HepG2 (cell line): Measurements from ENCODE around the gene TSGA10IP. TPM values are rescaled to one million over a fixed set of nuclear protein-coding genes. Genes with fewer than 3 reads are reported as not detected.

Experiments
- ATAC-seq: fragments of 200-7000 bp; cut with Tn5 transposase; 3 replicates; pipeline ENCODE4 v1.9.1; 2020; ENCODE audit warnings: mild to moderate bottlenecking, moderate library complexity
- BruUV-seq: library from RNA; stranded (reverse); fragments of 400-500 nt; replicated peaks from 2 replicates; lab custom pipeline; 2021; lab: Mats Ljungman, UMichigan
- CTCF ChIA-PET: fragments of 300-600 bp; formaldehyde crosslinking; extraction: SDS; loops from one replicate; lab custom pipeline; 2021; ENCODE audit warnings: low total read pairs, inconsistent platforms, low intra/inter-chr PET ratio; lab: Yijun Ruan, JAX
- POLR2A ChIA-PET: fragments of 350-600 bp; sonication (Branson Sonifier 250); formaldehyde crosslinking; loops from one replicate; lab custom pipeline; 2020; ENCODE audit warnings: antibody characterized with exemption, inconsistent platforms; lab: Yijun Ruan, JAX
- DNase-seq: peaks from one replicate; pipeline ENCODE4 v3.0.0-alpha.2; 2015; ENCODE audit warnings: low spot score
- FAIRE-seq: peaks from 3 replicates; lab custom pipeline; 2011; peaks lifted over from hg19 to GRCh38; lab: Jason Lieb, UNC
- H2AFZ ChIP-seq: one replicate; pipeline ENCODE4 v1.6.1; 2011; ENCODE audit warnings: low read length, inconsistent platforms
- H3K27ac ChIP-seq: fragments of 300-600 bp; 3 replicates; pipeline ENCODE4 v1.8.0; 2011; ENCODE audit warnings: mixed run types, mild to moderate bottlenecking, mixed read lengths, low read length, inconsistent platforms; ENCODE audit not compliant: insufficient read depth; ENCODE audit errors: extremely low read length
- H3K27me3 ChIP-seq, 2 experiments: fragments of 200-600 bp in 1 of 2; 2 replicates in 1 of 2; 3 replicates in 1 of 2; pipeline versions ENCODE4 v1.6.0 to v1.8.0; 2011; ENCODE audit warnings: low read length in 2 of 2, mild to moderate bottlenecking in 2 of 2, moderate library complexity in 2 of 2, inconsistent platforms in 1 of 2; ENCODE audit not compliant: insufficient read depth in 2 of 2, control insufficient read depth in 1 of 2
- H3K36me3 ChIP-seq, 2 experiments: fragments of 200-600 bp in 1 of 2; replicated peaks in 1 of 2; 2 replicates in 1 of 2; 3 replicates in 1 of 2; pipeline versions ENCODE4 v1.5.1 to v1.8.0; 2011; ENCODE audit warnings: low read length in 2 of 2, inconsistent platforms in 1 of 2; ENCODE audit not compliant: insufficient read depth in 2 of 2, control insufficient read depth in 1 of 2
- H3K4me1 ChIP-seq: 2 replicates; pipeline ENCODE4 v1.5.1; 2012; ENCODE audit warnings: low read length, inconsistent platforms; ENCODE audit not compliant: insufficient read depth
- H3K4me2 ChIP-seq: 2 replicates; pipeline ENCODE4 v1.6.0; 2011; ENCODE audit warnings: low read depth, low read length, inconsistent platforms
- H3K4me3 ChIP-seq, 3 experiments: fragments of 200-600 bp in 1 of 3; sonication (generic), shearing (Covaris generic) in 1 of 3; replicated peaks in 1 of 3; 2 replicates each; pipeline ENCODE4 v1.5.1; 2011 to 2016; ENCODE audit warnings: low read length in 3 of 3, inconsistent platforms in 2 of 3, low read depth in 2 of 3, mild to moderate bottlenecking in 2 of 3, control low read depth in 1 of 3, mixed read lengths in 1 of 3; ENCODE audit not compliant: insufficient read depth in 1 of 3
- H3K79me2 ChIP-seq: one replicate; pipeline ENCODE4 v1.6.1; 2011; ENCODE audit warnings: low read length, inconsistent platforms; ENCODE audit not compliant: insufficient read depth
- H3K9ac ChIP-seq: 2 replicates; pipeline ENCODE4 v1.6.0; 2011; ENCODE audit warnings: mild to moderate bottlenecking, low read depth, low read length, inconsistent platforms; ENCODE audit not compliant: insufficient read depth
- H3K9me3 ChIP-seq: 2 replicates; pipeline ENCODE4 v1.5.1; 2012; ENCODE audit warnings: mild to moderate bottlenecking, low read length
- H4K20me1 ChIP-seq: 2 replicates; pipeline ENCODE4 v1.6.0; 2011; ENCODE audit warnings: inconsistent platforms, mild to moderate bottlenecking, low read length, moderate library complexity; ENCODE audit not compliant: insufficient read depth
- CBX5 ChIP-seq: sonication (generic); formaldehyde crosslinking; IDR thresholded peaks from 2 replicates; pipeline ENCODE4 v1.4.0; 2020; ENCODE audit warnings: missing genetic modification reagents, borderline replicate concordance
- ELF1 ChIP-seq: sonication (generic); formaldehyde crosslinking; IDR thresholded peaks from 2 replicates; pipeline ENCODE4 v1.4.0; 2020; ENCODE audit warnings: missing genetic modification reagents
- ELF4 ChIP-seq: sonication (generic); formaldehyde crosslinking; IDR thresholded peaks from 2 replicates; pipeline ENCODE4 v1.5.0; 2020; ENCODE audit warnings: missing genetic modification reagents, mild to moderate bottlenecking, moderate library complexity, borderline replicate concordance
- FOXA1 ChIP-seq, 2 experiments: fragments of 450-650 bp in 1 of 2; sonication (generic) in 1 of 2; formaldehyde crosslinking in 1 of 2; IDR thresholded peaks; 2 replicates each; pipeline versions ENCODE4 v1.4.0 to v1.6.1; 2016 to 2020; ENCODE audit warnings: missing genetic modification reagents in 1 of 2
- HOXA7 ChIP-seq: sonication (generic); formaldehyde crosslinking; IDR thresholded peaks from 2 replicates; pipeline ENCODE4 v1.8.1; 2022; ENCODE audit warnings: mild to moderate bottlenecking, missing genetic modification reagents, moderate library complexity
- KDM5A ChIP-seq: fragments of 200-600 bp; sonication (generic); IDR thresholded peaks from 2 replicates; pipeline ENCODE4 v1.7.0; 2018; ENCODE audit warnings: antibody characterized with exemption, mild to moderate bottlenecking, low read length, borderline replicate concordance
- MAX ChIP-seq: IDR thresholded peaks from 2 replicates; pipeline ENCODE4 v1.6.1; 2012; ENCODE audit warnings: inconsistent platforms
- MXD4 ChIP-seq: IDR thresholded peaks from 2 replicates; pipeline ENCODE4 v1.6.1; 2016; ENCODE audit warnings: mild to moderate bottlenecking, missing biosample characterization, missing genetic modification reagents
- RXRB ChIP-seq: IDR thresholded peaks from 2 replicates; pipeline ENCODE4 v1.6.1; 2016; ENCODE audit warnings: borderline replicate concordance, missing genetic modification reagents, missing compliant biosample characterization
- XRCC5 ChIP-seq: fragments of 200-400 bp; formaldehyde crosslinking; optimal IDR thresholded peaks from 2 replicates; pipeline ENCODE3; 2017; ENCODE audit warnings: mild to moderate bottlenecking, low read length
- ZGPAT ChIP-seq: IDR thresholded peaks from 2 replicates; pipeline ENCODE4 v1.6.1; 2016; ENCODE audit warnings: mild to moderate bottlenecking
- ZKSCAN8 ChIP-seq: IDR thresholded peaks from 2 replicates; pipeline ENCODE4 v1.6.1; 2016; ENCODE audit warnings: borderline replicate concordance, missing genetic modification reagents, missing compliant biosample characterization
- ZNF460 ChIP-seq: sonication (generic); formaldehyde crosslinking; IDR thresholded peaks from 2 replicates; pipeline ENCODE4 v1.5.1; 2020; ENCODE audit warnings: missing genetic modification reagents, mild to moderate bottlenecking, borderline replicate concordance
- ZNF496 ChIP-seq: sonication (generic); formaldehyde crosslinking; IDR thresholded peaks from 2 replicates; pipeline ENCODE4 v1.8.1; 2023; ENCODE audit warnings: mild to moderate bottlenecking, moderate library complexity, missing genetic modification reagents; ENCODE audit not compliant: insufficient replicate concordance
- ZNF546 ChIP-seq: sonication (generic); formaldehyde crosslinking; conservative IDR thresholded peaks from 2 replicates; pipeline ENCODE4 v1.8.1; 2023; ENCODE audit warnings: mild to moderate bottlenecking, missing genetic modification reagents
- ZNF703 ChIP-seq: sonication (generic); formaldehyde crosslinking; IDR thresholded peaks from 2 replicates; pipeline ENCODE4 v1.5.1; 2020; ENCODE audit warnings: missing genetic modification reagents, mild to moderate bottlenecking, moderate library complexity, borderline replicate concordance
- WGBS: methylation state at CpG from one replicate; pipeline ENCODE4 v1.1.6; 2017; ENCODE audit warnings: low lambda C conversion rate; 5-methylcytosine and 5-hydroxymethylcytosine counted together
- in situ Hi-C: cut with HindIII; loops from 2 replicates; pipeline ENCODE4 v1.10.0; 2017; ENCODE audit warnings: low pct_unique_long_range_greater_than_20kb; ENCODE audit not compliant: extremely low pct_ligation_motif_present
- intact Hi-C: fragments of 100-400 bp; cut with micrococcal nuclease; formaldehyde crosslinking; loops from one replicate; pipeline ENCODE4 v1.10.0; 2022; ENCODE audit not compliant: unreplicated experiment
- polyA plus RNA-seq, 8 experiments: library from polyadenylated mRNA; depleted of rRNA in 3 of 8; stranded (reverse) in 7 of 8; unstranded in 1 of 8; fragments of >200 nt; fragmentation: Illumina TruSeq in 4 of 8; extraction: Trizol in 4 of 8; gene quantifications; 2 replicates each; pipeline versions ENCODE4 v1.2.1 to v1.2.3, GENCODE V29; 2011 to 2016; ENCODE audit warnings: low read depth in 4 of 8, missing spikeins in 1 of 8, mixed read lengths in 1 of 8; ENCODE audit not compliant: insufficient read depth in 1 of 8
- total RNA-seq, 5 experiments: library from RNA; depleted of rRNA; stranded (reverse); fragments of >200 nt; fragmentation: Illumina TruSeq; extraction: Trizol; gene quantifications; 2 replicates each; pipeline ENCODE4 v1.2.3, GENCODE V29; 2016; ENCODE audit warnings: low read depth in 1 of 5
- TF ChIP-seq, protein P1 (sequence below): sonication (generic); formaldehyde crosslinking; IDR thresholded peaks from 2 replicates; pipeline ENCODE4 v1.5.0; 2020; ENCODE audit warnings: missing genetic modification reagents
- TF ChIP-seq, protein P2 (sequence below): sonication (generic); formaldehyde crosslinking; IDR thresholded peaks from 2 replicates; pipeline ENCODE4 v1.4.0; 2020; ENCODE audit warnings: missing genetic modification reagents
- TF ChIP-seq, protein P3 (sequence below): IDR thresholded peaks from 2 replicates; pipeline ENCODE4 v1.6.1; 2016; ENCODE audit warnings: low read depth, borderline replicate concordance

The TSGA10IP gene
- total and polyA plus RNA-seq, 2 of the 13 experiments (the other 11 are each of a cell fraction or from before 2014, with no cell fraction given): not detected

DNA sequence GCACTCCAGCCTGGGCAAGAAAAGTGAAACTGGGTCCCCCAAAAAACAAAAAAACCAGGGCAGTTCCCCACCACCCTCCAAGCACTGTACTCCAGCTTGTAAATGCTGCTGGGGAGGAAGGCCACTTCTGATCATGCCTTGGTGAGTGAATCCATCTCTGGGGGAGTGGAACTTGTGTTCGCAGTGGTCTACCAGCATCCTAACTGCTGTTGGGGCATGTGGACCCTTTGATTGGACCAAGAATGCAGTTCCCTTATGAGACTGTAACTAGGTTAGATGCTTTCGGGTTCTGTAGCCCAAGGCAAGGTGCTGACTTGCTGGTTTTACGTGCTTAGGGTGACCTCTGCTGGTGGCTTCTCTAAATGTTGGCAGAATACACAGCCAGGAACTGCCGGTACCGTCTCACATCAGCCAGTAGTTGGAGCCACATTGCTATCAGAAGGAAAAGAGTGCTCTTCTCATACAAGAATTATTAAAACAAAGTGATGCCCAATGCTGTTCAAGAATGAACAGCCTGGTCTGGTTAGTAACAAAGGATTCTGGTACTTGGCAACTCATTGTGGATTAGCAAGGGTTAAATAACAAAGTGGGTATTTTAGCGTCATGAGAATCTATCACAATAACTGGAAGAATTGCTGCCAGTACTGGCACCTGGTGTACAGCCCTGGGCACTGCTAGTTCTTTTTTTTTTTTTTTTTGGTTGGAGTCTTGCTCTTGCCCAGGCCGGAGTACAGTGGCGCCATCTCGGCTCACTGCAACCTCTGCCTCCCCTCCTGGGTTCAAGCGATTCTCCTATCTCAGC lies 43.7 kb downstream of the TSGA10IP start:
- Histone ChIP-seq H3K36me3 (no peaks in the 10 kb centered on the region), H2AFZ (no peak overlapping the region), H3K79me2 (no peaks in the 10 kb centered on the region), H4K20me1 (no peaks in the 10 kb centered on the region), H3K4me1 (peaks cover 4% of the 10 kb centered on the region), H3K4me2 (no peak overlapping the region), H3K4me3 (no peak overlapping the region), H3K27me3 (no peaks in the 10 kb centered on the region), H3K9ac (no peak overlapping the region), H3K9me3 (no peaks in the 10 kb centered on the region), H3K27ac (no peak overlapping the region)
- POLR2A ChIA-PET: interaction anchor here (0.6 to 1.3 kb wide), 3 partner anchors 98 to 101 kb away, joined by 3 to 5 read pairs (median 3); partner anchors contain the start of genes CCDC85B and FIBP
- DNase-seq (peak; percentile 92), FAIRE-seq (peak; percentile 99), ATAC-seq (peak; percentile 98)
- intact Hi-C loops: loop anchor here (1.0 kb wide), 2 partner anchors 101 to 278 kb away; partner anchors contain the start of gene FIBP
- CTCF ChIA-PET: interaction anchor here (0.6 to 3.0 kb wide), 19 partner anchors 8 to 282 kb away, joined by 3 to 77 read pairs (median 5); partner anchors contain the start of genes AP5B1, BANF1, CCDC85B and EIF1AD
- in situ Hi-C loops: loop anchor here (5.0 to 10.0 kb wide), 2 partner anchors 107 to 274 kb away; partner anchors contain the start of gene KAT5
- no TSS peak for BruUV-seq
- WGBS: 27% methylated on average over 7 of the region's 10 CpGs
- peak; percentile 39; the same call in 1 of the 2 replicates for TF ChIP-seq KDM5A
- TF ChIP-seq, protein P1, sequence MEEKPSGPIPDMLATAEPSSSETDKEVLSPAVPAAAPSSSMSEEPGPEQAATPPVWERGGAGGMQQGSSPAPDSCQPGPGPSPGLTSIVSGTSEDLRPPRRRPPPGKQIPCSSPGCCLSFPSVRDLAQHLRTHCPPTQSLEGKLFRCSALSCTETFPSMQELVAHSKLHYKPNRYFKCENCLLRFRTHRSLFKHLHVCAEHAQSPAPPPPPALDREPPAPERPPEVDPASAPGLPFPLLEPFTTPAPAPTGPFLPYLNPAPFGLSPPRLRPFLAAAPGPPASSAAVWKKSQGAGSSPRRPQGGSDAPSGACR (CRISPR knock-in tag): no peak
- TF ChIP-seq HOXA7 (CRISPR knock-in tag): no peak
- TF ChIP-seq ZGPAT (CRISPR knock-in tag): peak; percentile 42; the same call in 1 of the 2 replicates
- TF ChIP-seq FOXA1 (IDR thresholded peaks at IDR 0.05): no peak
- peak; percentile 47; the same call in 1 of the 2 replicates for TF ChIP-seq FOXA1 (CRISPR knock-in tag; IDR thresholded peaks at IDR 0.05)
- no peak for TF ChIP-seq ZNF703
- peak; percentile 46; the same call in 1 of the 2 replicates for TF ChIP-seq ELF4 (CRISPR knock-in tag)
- TF ChIP-seq ZNF546 (CRISPR knock-in tag): no peak
- no peak for TF ChIP-seq MXD4 (CRISPR knock-in tag)
- peak; percentile 52; the same call in 1 of the 2 replicates for TF ChIP-seq RXRB
- peak; percentile 19; the same call in 1 of the 2 replicates for TF ChIP-seq ZKSCAN8
- TF ChIP-seq, protein P2, sequence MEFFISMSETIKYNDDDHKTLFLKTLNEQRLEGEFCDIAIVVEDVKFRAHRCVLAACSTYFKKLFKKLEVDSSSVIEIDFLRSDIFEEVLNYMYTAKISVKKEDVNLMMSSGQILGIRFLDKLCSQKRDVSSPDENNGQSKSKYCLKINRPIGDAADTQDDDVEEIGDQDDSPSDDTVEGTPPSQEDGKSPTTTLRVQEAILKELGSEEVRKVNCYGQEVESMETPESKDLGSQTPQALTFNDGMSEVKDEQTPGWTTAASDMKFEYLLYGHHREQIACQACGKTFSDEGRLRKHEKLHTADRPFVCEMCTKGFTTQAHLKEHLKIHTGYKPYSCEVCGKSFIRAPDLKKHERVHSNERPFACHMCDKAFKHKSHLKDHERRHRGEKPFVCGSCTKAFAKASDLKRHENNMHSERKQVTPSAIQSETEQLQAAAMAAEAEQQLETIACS (CRISPR knock-in tag): no peak
- TF ChIP-seq XRCC5: peak; percentile 92
- TF ChIP-seq MAX: no peak; the same call in 1 of the 2 replicates
- 0 out of 2 replicates have a peak, but pooled peaks have one; percentile 25 for TF ChIP-seq CBX5 (CRISPR knock-in tag)
- no peak for TF ChIP-seq ZNF496 (CRISPR knock-in tag)
- TF ChIP-seq ELF1: 0 out of 2 replicates have a peak, but pooled peaks have one; percentile 44
- no peak for TF ChIP-seq ZNF460 (CRISPR knock-in tag)
- TF ChIP-seq, protein P3, sequence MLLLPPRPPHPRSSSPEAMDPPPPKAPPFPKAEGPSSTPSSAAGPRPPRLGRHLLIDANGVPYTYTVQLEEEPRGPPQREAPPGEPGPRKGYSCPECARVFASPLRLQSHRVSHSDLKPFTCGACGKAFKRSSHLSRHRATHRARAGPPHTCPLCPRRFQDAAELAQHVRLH (CRISPR knock-in tag): peak; percentile 42; the same call in 1 of the 2 replicates
